IMR-90 (cell line): ENCODE measurements around the gene SCP2D1. TPM values are rescaled to one million over a fixed set of nuclear protein-coding genes. Genes with fewer than 3 reads are reported as not detected.

Experiments
- ATAC-seq: fragments of 200-7000 bp; cut with Tn5 transposase; 2 replicates; pipeline ENCODE4 v1.9.1; 2020; ENCODE audit warnings: low read depth, mild to moderate bottlenecking, moderate library complexity
- BruUV-seq: library from RNA; stranded (reverse); fragments of 400-500 nt; replicated peaks from 2 replicates; lab custom pipeline; 2021; lab: Mats Ljungman, UMichigan
- CTCF ChIA-PET: fragments of 300-600 bp; formaldehyde crosslinking; extraction: SDS; loops from one replicate; lab custom pipeline; 2021; ENCODE audit warnings: antibody characterized with exemption; lab: Yijun Ruan, JAX
- POLR2A ChIA-PET: fragments of 300-600 bp; sonication (Branson Sonifier 250); formaldehyde crosslinking; loops from one replicate; lab custom pipeline; 2022; ENCODE audit warnings: antibody characterized with exemption; ENCODE audit not compliant: unreplicated experiment; lab: Charles Lee
- DNase-seq: peaks from one replicate; pipeline ENCODE4 v3.0.0; 2013
- H2AFZ ChIP-seq: replicated peaks from 2 replicates; pipeline ENCODE3; 2013; ENCODE audit warnings: low read length, mild to moderate bottlenecking; ENCODE audit not compliant: poor library complexity
- H2AK5ac ChIP-seq: 2 replicates; pipeline ENCODE4 v1.6.1; 2013; ENCODE audit warnings: low read depth, low read length, inconsistent platforms
- H2AK9ac ChIP-seq: replicated peaks from 2 replicates; pipeline ENCODE3; 2013; ENCODE audit warnings: mild to moderate bottlenecking, low read depth, low read length, moderate library complexity; ENCODE audit not compliant: poor library complexity
- H2BK120ac ChIP-seq: 2 replicates; pipeline ENCODE4 v1.6.1; 2013; ENCODE audit warnings: low read depth, low read length, inconsistent platforms
- H2BK15ac ChIP-seq: 3 replicates; pipeline ENCODE4 v1.6.1; 2013; ENCODE audit warnings: low read depth, low read length, inconsistent platforms
- H2BK20ac ChIP-seq: 2 replicates; pipeline ENCODE4 v1.6.1; 2013; ENCODE audit warnings: low read depth, mild to moderate bottlenecking, inconsistent platforms, low read length, moderate library complexity
- H2BK5ac ChIP-seq: 2 replicates; pipeline ENCODE4 v1.6.1; 2013; ENCODE audit warnings: mild to moderate bottlenecking, low read depth, low read length, inconsistent platforms; ENCODE audit not compliant: poor library complexity, severe bottlenecking
- H3K14ac ChIP-seq: replicated peaks from 2 replicates; pipeline ENCODE4 v1.6.1; 2013; ENCODE audit warnings: low read depth, low read length, inconsistent platforms
- H3K18ac ChIP-seq: 2 replicates; pipeline ENCODE4 v1.6.1; 2013; ENCODE audit warnings: low read depth, low read length, control low read depth
- H3K23ac ChIP-seq: 2 replicates; pipeline ENCODE4 v1.6.1; 2013; ENCODE audit warnings: low read depth, low read length, inconsistent platforms
- H3K27ac ChIP-seq: 2 replicates; pipeline ENCODE4 v1.5.1; 2013; ENCODE audit warnings: mild to moderate bottlenecking, control low read depth, low read length; ENCODE audit not compliant: insufficient read depth
- H3K27me3 ChIP-seq: 2 replicates; pipeline ENCODE4 v1.6.1; 2013; ENCODE audit warnings: low read length; ENCODE audit not compliant: control insufficient read depth, insufficient read depth
- H3K36me3 ChIP-seq: 2 replicates; pipeline ENCODE4 v1.6.1; 2013; ENCODE audit warnings: low read length, mixed read lengths; ENCODE audit not compliant: control insufficient read depth, insufficient read depth
- H3K4ac ChIP-seq: 2 replicates; pipeline ENCODE4 v1.6.1; 2013; ENCODE audit warnings: low read depth, low read length, inconsistent platforms
- H3K4me1 ChIP-seq: 2 replicates; pipeline ENCODE4 v1.6.1; 2013; ENCODE audit warnings: low read length, mixed read lengths; ENCODE audit not compliant: control insufficient read depth, insufficient read depth
- H3K4me2 ChIP-seq: 2 replicates; pipeline ENCODE4 v1.6.1; 2013; ENCODE audit warnings: low read depth, mild to moderate bottlenecking, control low read depth, low read length, moderate library complexity
- H3K4me3 ChIP-seq: 2 replicates; pipeline ENCODE4 v1.5.1; 2013; ENCODE audit warnings: low read depth, mild to moderate bottlenecking, control low read depth, low read length, moderate library complexity; ENCODE audit not compliant: insufficient read depth
- H3K56ac ChIP-seq: 2 replicates; pipeline ENCODE4 v1.6.1; 2013; ENCODE audit warnings: low read length, inconsistent platforms; ENCODE audit not compliant: insufficient read depth; ENCODE audit errors: extremely low read depth
- H3K79me1 ChIP-seq, 2 experiments: 2 replicates each; pipeline ENCODE4 v1.6.1; 2013; ENCODE audit warnings: low read length in 2 of 2, inconsistent platforms in 1 of 2, low read depth in 1 of 2
- H3K9ac ChIP-seq: 2 replicates; pipeline ENCODE4 v1.6.1; 2013; ENCODE audit warnings: low read depth, low read length, control low read depth
- H3K9me1 ChIP-seq: 2 replicates; pipeline ENCODE4 v1.6.1; 2013; ENCODE audit warnings: low read length, inconsistent platforms; ENCODE audit not compliant: insufficient read depth
- H3K9me3 ChIP-seq: 2 replicates; pipeline ENCODE4 v1.6.1; 2013; ENCODE audit warnings: low read length; ENCODE audit not compliant: control insufficient read depth, insufficient read depth
- H4K20me1 ChIP-seq: 2 replicates; pipeline ENCODE4 v1.6.1; 2013; ENCODE audit warnings: low read length, inconsistent platforms; ENCODE audit not compliant: insufficient read depth
- H4K5ac ChIP-seq: 2 replicates; pipeline ENCODE4 v1.6.1; 2013; ENCODE audit warnings: mild to moderate bottlenecking, low read depth, low read length, control low read depth
- H4K8ac ChIP-seq, 2 experiments: 2 replicates each; pipeline ENCODE4 v1.6.1; 2013; ENCODE audit warnings: low read depth in 2 of 2, low read length in 2 of 2, control low read depth in 1 of 2, inconsistent platforms in 1 of 2
- H4K91ac ChIP-seq: 2 replicates; pipeline ENCODE4 v1.6.1; 2013; ENCODE audit warnings: low read depth, low read length, inconsistent platforms; ENCODE audit not compliant: insufficient read depth
- dilution Hi-C: fragments of 300-500 bp; cut with HindIII; formaldehyde crosslinking; loops from one replicate; pipeline ENCODE4 v1.14.3; 2018; ENCODE audit warnings: low sequenced_read_pairs; ENCODE audit not compliant: unreplicated experiment
- in situ Hi-C: fragments of 300-500 bp; cut with MboI; formaldehyde crosslinking; loops from 3 replicates; pipeline ENCODE4 v1.14.3; 2019; ENCODE audit warnings: low sequenced_read_pairs, inconsistent platforms, mixed read lengths
- intact Hi-C: fragments of 100-400 bp; cut with micrococcal nuclease; formaldehyde crosslinking; loops from 2 replicates; pipeline ENCODE4 v1.10.0; 2022
- polyA plus RNA-seq, 3 experiments: library from polyadenylated mRNA; depleted of rRNA; stranded (reverse); fragments of >200 nt; gene quantifications; 2 replicates each; pipeline ENCODE4 v1.2.3, GENCODE V29; 2012; ENCODE audit warnings: low replicate concordance in 1 of 3
- total RNA-seq: library from RNA; depleted of rRNA; stranded (reverse); fragments of >200 nt; gene quantifications from 2 replicates; pipeline ENCODE4 v1.2.3, GENCODE V29; 2012
- TF ChIP-seq, protein P1 (sequence below): fragments of 150-350 bp; IDR thresholded peaks from 2 replicates; pipeline ENCODE4 v1.6.1; 2017; ENCODE audit warnings: mild to moderate bottlenecking, antibody characterized with exemption, low read length, low read depth

Gene SCP2D1
- total and polyA plus RNA-seq, 2 of the 4 experiments (the other 2 are of a cell fraction): not detected

DNA sequence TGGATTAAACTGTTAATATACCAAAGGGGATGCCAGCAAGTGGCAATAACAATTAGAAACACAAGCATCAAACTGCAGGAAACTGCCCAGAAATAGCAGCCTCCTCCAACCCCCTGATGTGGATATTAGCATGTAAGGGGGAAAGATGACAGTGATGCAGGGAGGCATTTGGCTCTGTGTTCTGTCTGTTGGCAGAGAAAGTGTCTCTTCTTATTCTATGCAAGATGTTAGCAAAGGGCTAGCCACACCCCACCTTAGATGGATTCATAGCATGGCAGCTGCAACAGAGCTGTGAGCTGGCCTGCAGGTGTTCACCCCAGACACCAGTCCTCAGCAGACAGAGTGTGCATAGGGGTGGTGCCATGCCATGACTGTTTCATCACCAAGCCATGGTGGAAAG is 38.0 kb downstream of the SCP2D1 start:
- TF ChIP-seq, protein P1, sequence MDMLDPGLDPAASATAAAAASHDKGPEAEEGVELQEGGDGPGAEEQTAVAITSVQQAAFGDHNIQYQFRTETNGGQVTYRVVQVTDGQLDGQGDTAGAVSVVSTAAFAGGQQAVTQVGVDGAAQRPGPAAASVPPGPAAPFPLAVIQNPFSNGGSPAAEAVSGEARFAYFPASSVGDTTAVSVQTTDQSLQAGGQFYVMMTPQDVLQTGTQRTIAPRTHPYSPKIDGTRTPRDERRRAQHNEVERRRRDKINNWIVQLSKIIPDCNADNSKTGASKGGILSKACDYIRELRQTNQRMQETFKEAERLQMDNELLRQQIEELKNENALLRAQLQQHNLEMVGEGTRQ: no peak
- H3K4me3 ChIP-seq: no peak overlapping the region
- H4K91ac ChIP-seq: no peak overlapping the region
- no peaks in the 10 kb centered on the region for H3K4me1 ChIP-seq
- H3K9ac ChIP-seq: no peak overlapping the region
- no TSS peak for BruUV-seq
- H2AFZ ChIP-seq: no peak overlapping the region
- H3K4me2 ChIP-seq: no peak overlapping the region
- no peaks in the 10 kb centered on the region for H3K36me3 ChIP-seq
- intact Hi-C loops (no loop called here), in situ Hi-C loops (no loop called here), dilution Hi-C loops (no loop called here)
- no peak overlapping the region for H2BK20ac ChIP-seq
- H2BK15ac ChIP-seq: no peak overlapping the region
- no peaks in the 10 kb centered on the region for H3K27me3 ChIP-seq
- H3K79me1 ChIP-seq: no peaks in the 10 kb centered on the region
- no peak overlapping the region for H4K5ac ChIP-seq
- no peak overlapping the region for H3K56ac ChIP-seq
- H4K20me1 ChIP-seq: no peaks in the 10 kb centered on the region
- no peak overlapping the region for H2BK5ac ChIP-seq
- no peaks in the 10 kb centered on the region for H3K9me3 ChIP-seq
- H3K18ac ChIP-seq: no peak overlapping the region
- ATAC-seq: no peak
- no peak overlapping the region for H3K23ac ChIP-seq
- no peak overlapping the region for H3K14ac ChIP-seq
- CTCF ChIA-PET: no interaction called here
- H3K9me1 ChIP-seq: no peaks in the 10 kb centered on the region
- H3K4ac ChIP-seq: no peak overlapping the region
- H3K27ac ChIP-seq: no peak overlapping the region
- H4K8ac ChIP-seq: no peak overlapping the region
- POLR2A ChIA-PET: no interaction called here
- no peak overlapping the region for H2AK9ac ChIP-seq
- H2BK120ac ChIP-seq: no peak overlapping the region
- H2AK5ac ChIP-seq: no peak overlapping the region
- DNase-seq: no peak
